Measurements from ENCODE around the gene MCCD1.

MCCD1 gene

GRCh38 chr6:31479151-31479932 is 49.4 kb upstream of the MCCD1 start (continued):
- TF ChIP-seq TSHZ1 (tag by site-specific recombination; IDR thresholded peaks at IDR 0.05; ENCODE audit: borderline replicate concordance) (no peak), ZNF530 (tag by site-specific recombination; IDR thresholded peaks at IDR 0.05; ENCODE audit: low read depth) (no peak), ZNF660 (tag by site-specific recombination; IDR thresholded peaks at IDR 0.05) (no peak)

GRCh38 chr6:31479933-31480535 is 48.7 kb upstream of the MCCD1 start:
- CTCF ChIA-PET, result interaction anchor here (0.5 to 1.7 kb wide), 3 partner anchors 12 to 1043 kb away, joined by 3 to 4 read pairs (median 4); no protein-coding TSS in a partner anchor

DNA sequence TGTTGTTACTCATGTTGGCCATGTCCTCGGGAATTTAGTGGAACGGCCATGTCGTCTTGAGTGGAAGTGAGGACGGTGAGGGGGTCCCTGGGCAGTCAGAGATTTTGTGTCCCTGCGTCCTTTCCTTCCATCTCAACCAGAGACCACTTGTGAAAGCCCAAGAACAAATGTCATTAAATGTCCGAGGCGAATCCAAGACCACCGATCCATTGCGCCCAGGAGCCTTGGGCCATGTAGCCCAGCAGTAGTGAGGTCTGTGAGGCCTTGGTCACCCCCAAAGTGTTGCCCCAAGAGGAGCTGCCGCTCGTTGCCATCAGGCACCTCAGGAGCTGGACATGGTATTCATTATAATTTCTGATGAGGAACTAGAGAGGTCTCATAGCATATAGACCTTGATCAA is 48.2 kb upstream of the MCCD1 start:
- Histone ChIP-seq H3K9me3 (ENCODE audit: control insufficient read depth, insufficient read depth, low read depth, low read length) (no peaks in the 10 kb centered on the region), H3K36me3 (ENCODE audit: control insufficient read depth in 2 of 2, insufficient read depth in 1 of 2, low read length in 2 of 2) (no peaks in the 10 kb centered on the region), H3K4me3 (ENCODE audit: low read depth, low read length) (no peak overlapping the region), H3K4me1 (ENCODE audit: control insufficient read depth, insufficient read depth, low read length) (no peaks in the 10 kb centered on the region), H3K27ac (ENCODE audit: extremely low read depth, low read depth, low read length) (no peak overlapping the region)
- POLR2A ChIA-PET, result interaction anchor here (0.8 kb wide), 1 partner anchor 172 kb away, joined by 3 read pairs; no protein-coding TSS in a partner anchor
- CTCF ChIA-PET, result interaction anchor here (0.5 to 1.7 kb wide), 4 partner anchors 12 to 1043 kb away, joined by 3 to 7 read pairs (median 4); no protein-coding TSS in a partner anchor
- TF ChIP-seq ZNF10 (tag by site-specific recombination; IDR thresholded peaks at IDR 0.05) (no peak), ZNF292 (tag by site-specific recombination; IDR thresholded peaks at IDR 0.05; ENCODE audit: borderline replicate concordance, low read depth) (no peak), ZBTB10 (tag by site-specific recombination; IDR thresholded peaks at IDR 0.05) (no peak), ZNF76 (tag by site-specific recombination; IDR thresholded peaks at IDR 0.05; ENCODE audit: borderline replicate concordance, low read depth) (no peak), PBX3 (CRISPR knock-in tag; IDR thresholded peaks at IDR 0.05) (no peak), ZNF16 (tag by site-specific recombination; IDR thresholded peaks at IDR 0.05; ENCODE audit: low read depth) (no peak), ZNF404 (tag by site-specific recombination; IDR thresholded peaks at IDR 0.05) (no peak), SALL2 (tag by site-specific recombination; IDR thresholded peaks at IDR 0.05; ENCODE audit: borderline replicate concordance) (no peak), BCL11B (tag by site-specific recombination; IDR thresholded peaks at IDR 0.05; ENCODE audit: low read depth) (no peak)

More at GRCh38 chr6:31479933-31480535, 48.7 kb upstream of the MCCD1 start:
- no peak for TF ChIP-seq PBX3 (CRISPR knock-in tag; IDR thresholded peaks at IDR 0.05)
- TF ChIP-seq WT1 (tag by site-specific recombination; IDR thresholded peaks at IDR 0.05), result no peak
- no peak for TF ChIP-seq ZNF157 (tag by site-specific recombination; IDR thresholded peaks at IDR 0.05)
- no peak for TF ChIP-seq ZNF155 (tag by site-specific recombination; IDR thresholded peaks at IDR 0.05)
- no peak for TF ChIP-seq ZNF335 (tag by site-specific recombination; conservative IDR thresholded peaks at IDR 0.05)
- no peaks in the 10 kb centered on the region for H3K9me3 ChIP-seq (ENCODE audit: control insufficient read depth, insufficient read depth, low read depth, low read length)
- H3K27ac ChIP-seq (ENCODE audit: extremely low read depth, low read depth, low read length), result no peak overlapping the region
- POLR2A ChIA-PET, result no interaction called here
- H3K4me1 ChIP-seq (ENCODE audit: control insufficient read depth, insufficient read depth, low read length), result no peaks in the 10 kb centered on the region
- no peak overlapping the region for H3K4me3 ChIP-seq (ENCODE audit: low read depth, low read length)
- no peaks in the 10 kb centered on the region for H3K36me3 ChIP-seq (ENCODE audit: control insufficient read depth in 2 of 2, insufficient read depth in 1 of 2, low read length in 2 of 2)
